Jurkat, Clone E6-1 (cell line): ENCODE measurements around the gene CFAP97D2.
"Not testable (repeated sequence)": the region's sequence is repeated elsewhere in the genome, so short reads cannot be mapped to it uniquely, and the experiment has no call there.

Experiments used
- DNase-seq: peaks from one replicate; pipeline ENCODE4 v3.0.0-alpha.2; 2011; ENCODE audit warnings: low read depth, low spot score
- H3K4me3 ChIP-seq: 2 replicates; pipeline ENCODE4 v1.5.1; 2011; ENCODE audit warnings: mild to moderate bottlenecking, low read length, control low read depth, moderate library complexity

Gene CFAP97D2

GRCh38 chr13:114155320-114155719, 23.7 kb upstream of the CFAP97D2 start:
- no peak overlapping the region for H3K4me3 ChIP-seq

GRCh38 chr13:114155926-114156883, 22.9 kb upstream of the CFAP97D2 start:
- no peak for DNase-seq
- H3K4me3 ChIP-seq, result no peak overlapping the region

More at GRCh38 chr13:114155320-114155719, 23.7 kb upstream of the CFAP97D2 start:
- DNase-seq, result no peak

GRCh38 chr13:114157869-114158495, 21.1 kb upstream of the CFAP97D2 start:
- DNase-seq, result no peak
- H3K4me3 ChIP-seq, result no peak overlapping the region

GRCh38 chr13:114158869-114159666, 20.0 kb upstream of the CFAP97D2 start:
- not testable (repeated sequence) for H3K4me3 ChIP-seq

GRCh38 chr13:114161028-114161556, 18.0 kb upstream of the CFAP97D2 start:
- H3K4me3 ChIP-seq, result no peak overlapping the region
- DNase-seq, result no peak

More at GRCh38 chr13:114158869-114159666, 20.0 kb upstream of the CFAP97D2 start:
- not testable (repeated sequence) for DNase-seq

GRCh38 chr13:114161644-114162532, 17.2 kb upstream of the CFAP97D2 start:
- peak overlapping the region; percentile 18 for H3K4me3 ChIP-seq
- DNase-seq, result no peak

- no peak overlapping the region for H3K4me3 ChIP-seq
- DNase-seq, result no peak
Measured at GRCh38 chr13:114162533-114162922, 16.5 kb upstream of the CFAP97D2 start.

GRCh38 chr13:114164053-114164452, 15.0 kb upstream of the CFAP97D2 start:
- H3K4me3 ChIP-seq, result no peak overlapping the region
- DNase-seq, result no peak

GRCh38 chr13:114164681-114165429, 14.2 kb upstream of the CFAP97D2 start:
- DNase-seq, result no peak

GRCh38 chr13:114166381-114167131, 12.5 kb upstream of the CFAP97D2 start:
- H3K4me3 ChIP-seq, result no peak overlapping the region
- no peak for DNase-seq

More at GRCh38 chr13:114164681-114165429, 14.2 kb upstream of the CFAP97D2 start:
- H3K4me3 ChIP-seq, result no peak overlapping the region

GRCh38 chr13:114167426-114167825, 11.6 kb upstream of the CFAP97D2 start:
- DNase-seq, result no peak
- no peak overlapping the region for H3K4me3 ChIP-seq

GRCh38 chr13:114167885-114168284, 11.2 kb upstream of the CFAP97D2 start:
- DNase-seq, result no peak
- no peak overlapping the region for H3K4me3 ChIP-seq

- H3K4me3 ChIP-seq, result no peak overlapping the region
- DNase-seq, result no peak
Measured at GRCh38 chr13:114173272-114173671, 5.8 kb upstream of the CFAP97D2 start.

GRCh38 chr13:114173745-114174144, 5.3 kb upstream of the CFAP97D2 start:
- no peak overlapping the region for H3K4me3 ChIP-seq
- DNase-seq, result no peak

GRCh38 chr13:114174529-114174961, 4.5 kb upstream of the CFAP97D2 start:
- DNase-seq, result peak; percentile 79
- no peak overlapping the region for H3K4me3 ChIP-seq

- DNase-seq, result not testable (repeated sequence)
Measured at GRCh38 chr13:114176359-114176902, 2.6 kb upstream of the CFAP97D2 start.

More at GRCh38 chr13:114176359-114176902, 2.6 kb upstream of the CFAP97D2 start:
- not testable (repeated sequence) for H3K4me3 ChIP-seq
